Kidney (tissue), 14 donors: ENCODE measurements around the gene PRLR. TPM values are rescaled to one million over a fixed set of nuclear protein-coding genes. Genes with fewer than 3 reads are reported as not detected.

ENCODE experiments used
- DNase-seq, 5 donors: peaks; one replicate each; pipeline ENCODE4 v3.0.0-alpha.2; 2013 to 2020
- FAIRE-seq: peaks from 2 replicates; lab custom pipeline; 2012; peaks lifted over from hg19 to GRCh38; lab: Jason Lieb, UNC
- H3K27ac ChIP-seq, 2 donors: one replicate each; pipeline ENCODE4 v1.7.0; 2013; ENCODE audit warnings: low read depth in 2 of 2, low read length in 2 of 2, inconsistent platforms in 1 of 2
- H3K27me3 ChIP-seq: one replicate; pipeline ENCODE4 v1.7.1; 2013; ENCODE audit warnings: low read length, inconsistent platforms; ENCODE audit not compliant: control insufficient read depth, insufficient read depth
- H3K36me3 ChIP-seq, 3 donors: one replicate each; pipeline versions ENCODE4 v1.7.0 to v1.7.1; 2013; ENCODE audit warnings: low read length in 3 of 3, control low read depth in 1 of 3, inconsistent platforms in 1 of 3; ENCODE audit not compliant: insufficient read depth in 3 of 3, control insufficient read depth in 2 of 3
- H3K4me1 ChIP-seq, 3 donors: one replicate each; pipeline versions ENCODE4 v1.7.0 to v1.7.1; 2013; ENCODE audit warnings: low read length in 3 of 3, inconsistent platforms in 1 of 3, low read depth in 1 of 3; ENCODE audit not compliant: control insufficient read depth in 2 of 3, insufficient read depth in 2 of 3
- H3K4me3 ChIP-seq, 3 donors: one replicate each; pipeline versions ENCODE4 v1.7.0 to v1.8.1; 2013; ENCODE audit warnings: low read length in 3 of 3, control low read depth in 1 of 3, inconsistent platforms in 1 of 3
- H3K9ac ChIP-seq, 3 donors: one replicate each; pipeline versions ENCODE4 v1.7.0 to v1.7.1; 2013; ENCODE audit warnings: low read length in 3 of 3, control low read depth in 1 of 3, inconsistent platforms in 1 of 3
- H3K9me3 ChIP-seq, 3 donors: one replicate each; pipeline versions ENCODE4 v1.7.0 to v1.7.1; 2013; ENCODE audit warnings: low read length in 3 of 3, control low read depth in 1 of 3, inconsistent platforms in 1 of 3; ENCODE audit not compliant: control insufficient read depth in 2 of 3, insufficient read depth in 1 of 3
- intact Hi-C: fragments of 100-400 bp; cut with DNase I; formaldehyde crosslinking; loops from one replicate; pipeline ENCODE4 v1.11.1; 2022
- polyA plus RNA-seq: library from polyadenylated mRNA; stranded (reverse); fragments of 350-450 nt; fragmentation: Illumina TruSeq; extraction: RNeasy Lipid Tissue Mini Kit (QIAGEN cat#74804); gene quantifications from one replicate; pipeline ENCODE4 v1.2.3, GENCODE V29; 2014; ENCODE audit warnings: low read depth, low replicate concordance; ENCODE audit not compliant: insufficient read depth
- total RNA-seq: library from RNA; stranded (reverse); fragmentation: NEBNext Ultra II Directional; extraction: Animal tissue kit (Norgen Biotek cat#: 25700); gene quantifications from one replicate; pipeline ENCODE4 v1.2.1, GENCODE V29; 2021
- TF ChIP-seq, protein P1 (sequence below): IDR thresholded peaks from 3 replicates; pipeline ENCODE4 v1.5.1; 2012; ENCODE audit warnings: mild to moderate bottlenecking, moderate library complexity, borderline replicate concordance; ENCODE audit not compliant: insufficient read depth; ENCODE audit errors: extremely low read depth
- donor health status: control.
- donor health status: control.
- donor health status: control.
- donor health status: control.
- donor health status: control.
- donor health status: DM: yes; HTN: yes; CAD: no.
- donor health status: Normal renal cell carcinoma (clear cell type).

Gene PRLR
- total and polyA plus RNA-seq, 2 donors from 2014 or later: 6.3 to 9.3 TPM

DNA sequence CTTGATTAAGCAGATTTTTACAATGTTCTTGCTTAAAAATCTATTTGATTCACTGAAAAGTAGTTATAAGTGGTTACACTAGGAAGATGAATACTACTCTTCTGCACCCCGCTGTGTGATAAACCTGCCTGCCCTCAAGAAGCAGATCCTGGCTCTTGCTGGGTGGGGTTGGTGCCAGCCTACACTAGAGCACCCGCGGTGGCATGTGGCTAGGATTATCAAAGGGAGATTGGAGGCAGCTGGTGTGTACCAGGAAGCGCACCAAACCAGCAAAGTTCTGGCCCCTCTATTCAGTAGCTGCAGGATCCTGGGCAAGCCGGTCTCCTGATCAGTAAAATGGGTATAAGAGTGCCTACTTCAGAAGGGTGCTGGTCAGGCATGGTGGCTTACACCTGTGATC, 43.5 kb downstream of the PRLR start:
- TF ChIP-seq, protein P1, sequence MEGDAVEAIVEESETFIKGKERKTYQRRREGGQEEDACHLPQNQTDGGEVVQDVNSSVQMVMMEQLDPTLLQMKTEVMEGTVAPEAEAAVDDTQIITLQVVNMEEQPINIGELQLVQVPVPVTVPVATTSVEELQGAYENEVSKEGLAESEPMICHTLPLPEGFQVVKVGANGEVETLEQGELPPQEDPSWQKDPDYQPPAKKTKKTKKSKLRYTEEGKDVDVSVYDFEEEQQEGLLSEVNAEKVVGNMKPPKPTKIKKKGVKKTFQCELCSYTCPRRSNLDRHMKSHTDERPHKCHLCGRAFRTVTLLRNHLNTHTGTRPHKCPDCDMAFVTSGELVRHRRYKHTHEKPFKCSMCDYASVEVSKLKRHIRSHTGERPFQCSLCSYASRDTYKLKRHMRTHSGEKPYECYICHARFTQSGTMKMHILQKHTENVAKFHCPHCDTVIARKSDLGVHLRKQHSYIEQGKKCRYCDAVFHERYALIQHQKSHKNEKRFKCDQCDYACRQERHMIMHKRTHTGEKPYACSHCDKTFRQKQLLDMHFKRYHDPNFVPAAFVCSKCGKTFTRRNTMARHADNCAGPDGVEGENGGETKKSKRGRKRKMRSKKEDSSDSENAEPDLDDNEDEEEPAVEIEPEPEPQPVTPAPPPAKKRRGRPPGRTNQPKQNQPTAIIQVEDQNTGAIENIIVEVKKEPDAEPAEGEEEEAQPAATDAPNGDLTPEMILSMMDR: no peak
- no peaks in the 10 kb centered on the region for H3K9me3 ChIP-seq
- intact Hi-C loops: no loop called here
- H3K4me1 ChIP-seq: peaks cover 4 to 17% (median 10%) of the 10 kb centered on the region in 3 donors
- no peak for DNase-seq
- no peak overlapping the region for H3K27ac ChIP-seq
- H3K27me3 ChIP-seq: no peaks in the 10 kb centered on the region
- H3K4me3 ChIP-seq: no peak overlapping the region
- no peaks in the 10 kb centered on the region for H3K36me3 ChIP-seq
- FAIRE-seq: no peak
- no peak overlapping the region for H3K9ac ChIP-seq

DNA sequence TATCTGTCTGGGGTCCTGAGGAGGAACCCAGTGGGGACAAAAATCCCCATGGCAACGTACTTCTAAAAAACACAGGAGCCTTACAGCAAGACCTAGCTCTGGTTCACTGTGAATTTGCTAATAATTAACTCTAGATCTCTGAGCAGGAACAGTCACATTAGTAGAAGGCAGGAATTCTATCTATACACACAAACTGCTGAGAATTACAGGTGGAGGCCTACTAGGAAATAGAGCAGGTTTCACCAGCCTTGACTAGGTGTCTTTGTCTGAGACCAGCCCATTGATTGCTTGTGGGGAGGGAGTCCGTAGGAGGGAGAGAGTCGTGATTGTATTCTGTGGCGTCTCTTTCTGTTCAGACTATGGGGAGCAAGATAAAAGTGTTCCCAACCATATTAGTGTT, 44.8 kb downstream of the PRLR start:
- DNase-seq: peak in 2 of 5 donors; percentile 68 to 73
- H3K9ac ChIP-seq: peak overlapping the region in 2 of 3 donors; percentile 36 to 69
- intact Hi-C loops: no loop called here

DNA sequence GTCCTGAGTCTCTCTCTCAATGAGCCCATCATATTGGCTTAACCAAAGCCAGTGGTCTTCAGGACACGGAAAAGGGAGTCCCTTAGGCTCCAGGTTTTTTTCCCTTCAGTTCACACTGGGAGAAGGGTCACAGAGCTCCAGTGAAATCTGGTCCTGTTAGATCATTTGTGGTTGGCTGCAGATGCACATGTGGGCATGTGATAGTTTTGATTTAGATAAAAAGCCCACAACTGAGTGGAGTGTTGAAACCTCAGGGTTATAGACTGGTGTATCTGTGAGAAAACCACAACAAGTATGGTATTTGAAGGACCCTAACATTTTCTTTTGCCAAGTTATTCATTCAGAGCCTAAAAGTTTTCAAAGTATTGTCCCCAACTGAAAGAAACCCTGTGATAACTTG, 46.7 kb downstream of the PRLR start:
- intact Hi-C loops: no loop called here
- DNase-seq: no peak
- Histone ChIP-seq H3K4me3 (no peak overlapping the region), H3K9me3 (no peaks in the 10 kb centered on the region), H3K36me3 (no peaks in the 10 kb centered on the region), H3K4me1 (peaks cover 4 to 15% (median 10%) of the 10 kb centered on the region in 3 donors), H3K27ac (no peak overlapping the region), H3K9ac (no peak overlapping the region), H3K27me3 (no peaks in the 10 kb centered on the region)
- no peak for FAIRE-seq
- TF ChIP-seq, protein P1: no peak

More for the DNA sequence above, 44.8 kb downstream of the PRLR start:
- no peaks in the 10 kb centered on the region for H3K9me3 ChIP-seq
- peaks cover 4 to 15% (median 10%) of the 10 kb centered on the region in 3 donors for H3K4me1 ChIP-seq
- H3K27ac ChIP-seq: peak overlapping the region; percentile 76 to 79
- H3K36me3 ChIP-seq: no peaks in the 10 kb centered on the region
- no peaks in the 10 kb centered on the region for H3K27me3 ChIP-seq
- peak overlapping the region in 1 of 3 donors; percentile 13 for H3K4me3 ChIP-seq
- FAIRE-seq: no peak
- TF ChIP-seq, protein P1: no peak

DNA sequence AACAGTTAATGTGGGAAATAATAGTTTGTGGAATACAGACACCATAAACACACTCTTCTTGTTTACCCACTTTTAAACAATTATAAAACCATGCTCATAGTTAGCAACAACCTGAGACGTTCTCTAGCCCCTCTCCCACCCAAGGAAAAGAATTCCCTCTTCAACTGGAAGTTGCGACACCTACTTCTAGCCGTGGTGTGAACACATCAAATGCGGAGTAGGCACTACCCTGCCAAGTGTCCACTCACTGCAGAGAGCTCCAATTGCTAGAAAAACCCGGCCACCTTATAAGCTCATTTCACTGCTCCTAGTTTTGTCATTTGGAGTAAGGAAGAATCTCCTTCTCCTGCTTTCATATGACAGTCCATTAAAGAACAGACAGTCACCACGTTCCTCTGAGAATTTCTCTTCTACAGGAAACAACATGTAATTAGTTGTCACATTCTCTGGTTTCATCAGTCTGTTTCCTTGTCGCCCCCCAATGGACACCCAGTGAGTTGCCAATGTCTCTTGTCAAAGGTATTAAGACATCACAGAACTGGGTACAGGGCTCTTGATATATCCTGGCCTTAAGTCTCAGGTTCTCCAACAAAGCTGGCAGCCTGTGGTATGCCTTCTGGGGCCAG, 47.3 kb downstream of the PRLR start:
- Histone ChIP-seq H3K27ac (no peak overlapping the region), H3K4me3 (no peak overlapping the region), H3K9me3 (no peaks in the 10 kb centered on the region), H3K36me3 (no peaks in the 10 kb centered on the region), H3K27me3 (no peaks in the 10 kb centered on the region), H3K4me1 (peaks cover 4 to 15% (median 10%) of the 10 kb centered on the region in 3 donors), H3K9ac (no peak overlapping the region)
- intact Hi-C loops: no loop called here
- FAIRE-seq (no peak), DNase-seq (peak in 4 of 5 donors; percentile 26 to 71 (median 49))
- TF ChIP-seq, protein P1: peak; percentile 59
